Ammon's horn (tissue), 1 donor: Measurements from ENCODE around the gene DGKB.

Experiments
- DNase-seq: peaks from one replicate; pipeline ENCODE4 v3.0.0-alpha.2; 2016; ENCODE audit warnings: low spot score

DGKB gene

GRCh38 chr7:14821757-14822480 lies 80.6 kb downstream of the DGKB start:
- no peak for DNase-seq

DNA sequence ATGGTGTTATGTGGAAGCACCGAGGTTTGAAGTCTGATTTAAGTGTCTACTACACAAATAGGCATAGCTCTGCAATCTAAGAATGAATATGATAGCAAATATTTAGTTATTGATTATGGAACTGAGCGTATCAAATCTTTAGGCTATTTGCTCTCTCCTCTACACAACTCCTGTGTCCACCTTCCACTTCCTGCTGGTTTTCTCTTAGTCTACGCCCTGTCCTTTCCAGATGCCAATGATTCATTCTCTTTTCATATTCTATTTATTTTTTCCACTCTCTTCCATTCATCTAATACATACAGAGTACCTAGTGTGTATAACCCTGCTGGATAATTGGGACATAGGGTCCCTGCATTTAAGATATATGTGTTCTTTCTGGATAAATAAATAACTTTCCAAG lies 83.7 kb downstream of the DGKB start:
- DNase-seq: no peak

GRCh38 chr7:14817829-14818614 lies 84.5 kb downstream of the DGKB start:
- DNase-seq: no peak

DNA sequence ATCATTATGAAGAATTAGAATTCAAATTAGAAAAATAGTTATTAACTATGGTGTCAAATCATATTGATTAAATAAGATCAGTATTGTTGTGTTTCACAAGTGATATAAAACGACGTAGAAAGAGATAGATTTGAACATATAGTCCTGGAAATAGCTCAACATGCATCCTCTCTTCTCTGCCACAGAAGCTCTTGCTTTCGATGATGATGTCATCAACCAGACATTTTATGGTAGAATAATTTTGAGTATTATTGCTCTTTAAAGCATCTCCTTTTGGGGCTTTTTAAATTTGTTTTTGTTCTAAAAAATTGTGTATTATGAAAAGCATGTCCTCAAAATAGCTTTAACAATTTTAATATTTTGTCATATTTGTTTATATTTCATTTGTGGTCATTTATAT lies 95.0 kb downstream of the DGKB start:
- DNase-seq: no peak

DNA sequence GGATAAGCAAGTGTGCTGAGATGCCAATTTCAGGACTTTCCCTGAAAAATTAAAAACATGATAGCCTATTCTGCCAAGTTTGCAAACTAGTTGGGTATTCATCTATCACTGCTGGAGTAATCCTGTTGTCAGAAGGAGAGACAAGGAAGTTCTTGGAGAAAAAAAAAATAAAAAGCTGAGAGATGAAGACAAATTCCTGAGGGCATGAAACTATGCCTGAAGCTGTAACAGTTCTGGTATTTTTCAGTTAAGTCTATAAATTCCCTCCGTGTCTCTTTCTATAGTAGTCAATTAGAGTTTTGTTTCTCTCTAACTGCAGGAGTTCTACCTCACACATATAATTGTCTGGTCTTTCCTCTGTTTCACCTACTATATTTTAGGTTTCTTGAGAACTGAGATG lies 95.7 kb downstream of the DGKB start:
- no peak for DNase-seq

- no peak for DNase-seq
Observed at GRCh38 chr7:14805105-14805719, 97.3 kb downstream of the DGKB start.

GRCh38 chr7:14800664-14801063 lies 101.9 kb downstream of the DGKB start:
- no peak for DNase-seq

GRCh38 chr7:14793151-14793550 lies 109.4 kb downstream of the DGKB start:
- no peak for DNase-seq

- no peak for DNase-seq
Observed at GRCh38 chr7:14787551-14787950, 115.0 kb downstream of the DGKB start.

GRCh38 chr7:14786314-14786895 lies 116.1 kb downstream of the DGKB start:
- DNase-seq: no peak

DNA sequence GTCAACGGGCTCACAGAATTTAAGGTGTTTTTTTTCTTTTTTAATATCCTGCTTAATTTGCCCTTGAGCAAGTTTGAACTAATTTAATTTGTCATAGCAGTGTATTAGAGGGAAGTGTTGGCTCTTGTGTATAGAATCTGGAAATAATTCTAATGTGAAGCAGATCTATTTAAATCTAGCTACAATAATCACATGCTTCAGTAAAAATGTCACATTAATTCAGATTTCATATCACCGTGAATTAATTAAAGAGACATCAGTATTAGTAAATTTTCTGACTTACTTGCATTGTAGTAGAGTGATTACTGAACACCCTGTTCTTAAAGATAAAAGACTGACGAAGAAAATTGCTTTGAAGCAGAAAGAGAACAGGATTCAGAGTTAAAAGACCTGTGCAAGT lies 124.7 kb downstream of the DGKB start:
- no peak for DNase-seq

- DNase-seq: no peak
Observed at GRCh38 chr7:14776266-14776665, 126.3 kb downstream of the DGKB start.

DNA sequence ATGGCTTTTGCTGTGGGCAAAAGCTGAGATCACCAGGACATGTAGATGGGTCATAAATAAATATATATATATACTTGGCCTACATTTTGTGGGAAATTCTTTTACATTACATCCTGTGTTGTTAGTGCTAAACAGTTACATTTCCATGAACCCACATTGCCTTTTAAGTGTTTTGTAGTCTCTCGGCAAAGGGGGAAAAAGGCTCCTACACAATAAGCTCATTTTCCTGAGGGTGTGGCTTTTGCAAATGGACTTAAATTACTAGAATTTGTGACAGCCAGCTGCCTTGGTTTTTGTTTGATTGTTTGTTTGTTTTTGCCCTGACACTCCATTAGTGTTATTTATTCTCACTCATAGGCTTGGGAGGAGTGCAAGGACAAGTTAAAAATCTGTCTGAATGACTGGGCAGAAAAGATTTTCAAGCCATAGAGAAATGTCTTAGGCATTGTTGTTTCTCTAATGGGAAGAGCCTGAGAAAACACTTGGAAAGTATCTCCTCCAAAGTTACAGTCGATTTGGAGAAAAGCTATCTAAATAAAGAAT lies 128.8 kb downstream of the DGKB start:
- DNase-seq: no peak

- DNase-seq: no peak
Observed at GRCh38 chr7:14770614-14771013, 131.9 kb downstream of the DGKB start.

- no peak for DNase-seq
Observed at GRCh38 chr7:14769261-14769660, 133.3 kb downstream of the DGKB start.

DNA sequence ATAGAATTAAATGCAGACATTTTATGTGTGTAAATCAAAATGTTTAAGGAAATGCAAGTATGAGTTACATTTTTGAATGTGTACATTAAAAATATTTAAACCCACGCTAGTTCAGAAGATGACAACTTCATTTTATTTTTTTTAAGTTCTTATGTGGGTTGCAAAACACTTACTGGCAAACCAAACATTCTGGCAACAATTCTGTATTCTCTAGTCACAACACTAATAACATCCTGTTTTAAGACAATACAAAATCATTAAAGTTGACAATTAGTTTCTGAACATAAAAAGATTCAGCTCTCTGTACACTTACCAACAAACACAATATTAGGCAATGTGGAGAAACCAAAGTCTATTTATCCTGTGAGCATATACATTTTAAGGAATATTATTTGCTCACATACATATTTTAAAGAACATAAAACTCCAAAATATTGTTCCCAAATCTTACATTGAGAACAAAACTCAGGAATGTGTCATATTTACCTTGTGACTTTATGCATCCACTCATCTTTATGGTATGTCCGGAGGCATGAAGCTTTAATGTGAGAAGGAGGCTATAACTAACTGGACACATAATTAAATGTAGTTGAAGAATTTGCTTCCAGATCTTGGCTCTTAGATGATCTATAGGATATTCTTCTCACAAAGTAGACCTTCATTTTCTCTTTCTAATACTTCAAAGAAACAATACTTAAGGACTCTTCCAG lies 134.7 kb downstream of the DGKB start:
- no peak for DNase-seq

GRCh38 chr7:14766747-14767146 lies 135.8 kb downstream of the DGKB start:
- DNase-seq: no peak

DNA sequence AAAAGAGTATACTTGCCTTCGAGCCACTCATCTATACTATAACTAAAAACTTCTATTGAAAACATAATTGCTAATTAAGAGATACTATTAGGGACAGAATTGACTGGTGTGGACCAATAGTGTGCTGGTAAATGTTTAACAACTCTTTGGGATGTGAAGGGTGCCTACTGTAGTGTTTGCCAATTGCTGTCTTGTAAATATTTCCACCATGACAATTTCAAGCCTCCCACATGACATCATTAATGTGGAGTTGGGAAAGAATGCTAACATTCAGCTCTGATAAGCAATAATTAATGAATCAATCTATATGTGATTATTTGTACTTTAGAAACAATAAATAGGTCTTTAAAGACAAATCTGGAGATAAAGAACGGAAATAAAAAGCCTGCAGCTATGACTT lies 136.8 kb downstream of the DGKB start:
- no peak for DNase-seq

- DNase-seq: no peak
Observed at GRCh38 chr7:14762561-14762960, 140.0 kb downstream of the DGKB start.

GRCh38 chr7:14761510-14762296 lies 140.8 kb downstream of the DGKB start:
- peak; percentile 84 for DNase-seq
